ENCODE data around the gene PCDHA9.
"Not testable (repeated sequence)": the region's sequence is repeated elsewhere in the genome, so short reads cannot be mapped to it uniquely, and the experiment has no call there.

PCDHA9 gene, protein sequence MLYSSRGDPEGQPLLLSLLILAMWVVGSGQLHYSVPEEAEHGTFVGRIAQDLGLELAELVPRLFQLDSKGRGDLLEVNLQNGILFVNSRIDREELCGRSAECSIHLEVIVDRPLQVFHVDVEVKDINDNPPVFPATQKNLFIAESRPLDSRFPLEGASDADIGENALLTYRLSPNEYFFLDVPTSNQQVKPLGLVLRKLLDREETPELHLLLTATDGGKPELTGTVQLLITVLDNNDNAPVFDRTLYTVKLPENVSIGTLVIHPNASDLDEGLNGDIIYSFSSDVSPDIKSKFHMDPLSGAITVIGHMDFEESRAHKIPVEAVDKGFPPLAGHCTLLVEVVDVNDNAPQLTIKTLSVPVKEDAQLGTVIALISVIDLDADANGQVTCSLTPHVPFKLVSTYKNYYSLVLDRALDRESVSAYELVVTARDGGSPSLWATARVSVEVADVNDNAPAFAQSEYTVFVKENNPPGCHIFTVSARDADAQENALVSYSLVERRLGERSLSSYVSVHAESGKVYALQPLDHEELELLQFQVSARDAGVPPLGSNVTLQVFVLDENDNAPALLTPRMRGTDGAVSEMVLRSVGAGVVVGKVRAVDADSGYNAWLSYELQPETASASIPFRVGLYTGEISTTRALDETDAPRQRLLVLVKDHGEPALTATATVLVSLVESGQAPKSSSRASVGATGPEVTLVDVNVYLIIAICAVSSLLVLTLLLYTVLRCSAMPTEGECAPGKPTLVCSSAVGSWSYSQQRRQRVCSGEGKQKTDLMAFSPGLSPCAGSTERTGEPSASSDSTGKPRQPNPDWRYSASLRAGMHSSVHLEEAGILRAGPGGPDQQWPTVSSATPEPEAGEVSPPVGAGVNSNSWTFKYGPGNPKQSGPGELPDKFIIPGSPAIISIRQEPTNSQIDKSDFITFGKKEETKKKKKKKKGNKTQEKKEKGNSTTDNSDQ

DNA sequence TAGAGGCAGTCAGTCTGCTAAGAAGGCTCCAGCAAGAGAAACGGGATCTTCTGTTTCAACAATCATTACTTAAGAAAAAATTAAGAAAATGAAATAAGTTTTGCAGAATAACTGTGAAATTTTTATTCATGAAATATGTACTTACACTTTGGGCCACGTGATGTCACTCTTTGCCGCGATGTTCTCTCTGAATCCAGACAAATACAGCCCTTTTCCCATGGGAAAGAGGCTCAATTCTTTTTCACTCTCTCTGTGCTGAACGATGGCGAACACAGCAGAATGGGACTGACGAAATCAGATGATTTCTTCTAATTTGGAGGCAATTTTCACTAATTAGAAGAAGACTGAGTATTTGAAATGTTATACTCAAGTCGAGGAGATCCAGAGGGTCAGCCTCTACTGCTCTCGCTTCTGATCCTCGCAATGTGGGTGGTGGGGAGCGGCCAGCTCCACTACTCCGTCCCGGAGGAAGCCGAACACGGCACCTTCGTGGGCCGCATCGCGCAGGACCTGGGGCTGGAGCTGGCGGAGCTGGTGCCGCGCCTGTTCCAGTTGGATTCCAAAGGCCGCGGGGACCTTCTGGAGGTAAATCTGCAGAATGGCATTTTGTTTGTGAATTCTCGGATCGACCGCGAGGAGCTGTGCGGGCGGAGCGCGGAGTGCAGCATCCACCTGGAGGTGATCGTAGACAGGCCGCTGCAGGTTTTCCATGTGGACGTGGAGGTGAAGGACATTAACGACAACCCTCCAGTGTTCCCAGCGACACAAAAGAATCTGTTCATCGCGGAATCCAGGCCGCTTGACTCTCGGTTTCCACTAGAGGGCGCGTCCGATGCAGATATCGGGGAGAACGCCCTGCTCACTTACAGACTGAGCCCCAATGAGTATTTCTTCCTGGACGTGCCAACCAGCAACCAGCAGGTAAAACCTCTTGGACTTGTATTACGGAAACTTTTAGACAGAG, at the start of gene PCDHA9:
TSS of gene PCDHA9 (plus strand) at position 244 of the 964 bp plus-strand sequence. CDS start at position 358, 114 bp downstream.
- DNase-seq (ENCODE audit: low read depth in 3 of 3, low spot score in 1 of 3): not testable (repeated sequence)

DNA sequence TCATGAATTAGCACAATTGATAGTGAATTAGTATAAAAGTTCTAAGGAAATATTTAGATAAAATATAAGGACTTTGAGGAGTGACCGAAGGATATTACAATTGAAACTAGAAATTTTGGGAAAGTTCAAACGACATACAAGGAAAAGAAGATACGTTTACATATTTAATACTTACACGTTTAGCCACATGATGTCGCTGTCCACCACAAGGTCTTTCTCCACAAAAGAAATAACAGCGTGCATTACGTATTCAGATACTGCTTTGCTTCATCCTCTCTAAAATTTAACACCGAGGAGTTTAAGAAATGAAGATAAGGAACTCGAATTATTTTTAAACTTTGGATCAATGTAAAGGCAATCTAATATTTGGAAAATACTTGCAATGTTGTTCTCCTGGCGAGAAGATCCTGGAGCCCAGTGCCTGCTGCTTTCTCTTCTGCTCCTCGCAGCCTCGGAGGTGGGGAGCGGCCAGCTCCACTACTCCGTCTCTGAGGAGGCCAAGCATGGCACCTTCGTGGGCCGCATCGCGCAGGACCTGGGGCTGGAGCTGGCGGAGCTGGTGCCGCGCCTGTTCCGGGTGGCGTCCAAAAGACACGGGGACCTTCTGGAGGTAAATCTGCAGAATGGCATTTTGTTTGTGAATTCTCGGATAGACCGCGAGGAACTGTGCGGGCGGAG, 47.2 kb upstream of the PCDHA9 start, which contains the start of gene PCDHA3:
TSS of gene PCDHA3 (plus strand) at position 242 of the 678 bp plus-strand sequence.
- no peak for DNase-seq (ENCODE audit: low read depth in 3 of 3, low spot score in 1 of 3)

DNA sequence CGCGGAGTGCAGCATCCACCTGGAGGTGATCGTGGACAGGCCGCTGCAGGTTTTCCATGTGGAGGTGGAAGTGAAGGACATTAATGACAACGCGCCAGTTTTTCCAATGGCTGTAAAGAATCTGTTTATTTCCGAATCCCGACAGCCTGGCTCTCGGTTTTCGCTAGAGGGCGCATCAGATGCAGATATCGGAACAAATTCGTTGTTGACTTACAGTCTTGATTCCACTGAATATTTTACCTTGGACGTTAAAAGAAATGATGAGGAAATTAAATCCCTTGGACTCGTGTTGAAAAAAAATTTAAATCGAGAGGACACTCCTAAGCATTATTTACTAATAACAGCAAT, 46.7 kb upstream of the PCDHA9 start:
- no peak for DNase-seq (ENCODE audit: low read depth in 3 of 3, low spot score in 1 of 3)

DNA sequence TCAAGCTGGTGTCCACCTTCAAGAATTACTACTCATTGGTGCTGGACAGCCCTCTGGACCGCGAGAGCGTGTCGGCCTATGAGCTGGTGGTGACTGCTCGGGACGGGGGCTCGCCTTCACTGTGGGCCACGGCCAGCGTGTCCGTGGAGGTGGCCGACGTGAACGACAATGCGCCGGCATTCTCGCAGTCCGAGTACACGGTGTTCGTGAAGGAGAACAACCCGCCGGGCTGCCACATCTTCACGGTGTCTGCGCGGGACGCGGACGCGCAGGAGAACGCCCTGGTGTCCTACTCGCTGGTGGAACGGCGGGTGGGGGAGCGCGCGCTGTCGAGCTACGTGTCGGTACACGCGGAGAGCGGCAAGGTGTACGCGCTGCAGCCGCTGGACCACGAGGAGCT, 45.8 kb upstream of the PCDHA9 start:
- not testable (repeated sequence) for DNase-seq (ENCODE audit: low read depth in 3 of 3, low spot score in 1 of 3)

DNA sequence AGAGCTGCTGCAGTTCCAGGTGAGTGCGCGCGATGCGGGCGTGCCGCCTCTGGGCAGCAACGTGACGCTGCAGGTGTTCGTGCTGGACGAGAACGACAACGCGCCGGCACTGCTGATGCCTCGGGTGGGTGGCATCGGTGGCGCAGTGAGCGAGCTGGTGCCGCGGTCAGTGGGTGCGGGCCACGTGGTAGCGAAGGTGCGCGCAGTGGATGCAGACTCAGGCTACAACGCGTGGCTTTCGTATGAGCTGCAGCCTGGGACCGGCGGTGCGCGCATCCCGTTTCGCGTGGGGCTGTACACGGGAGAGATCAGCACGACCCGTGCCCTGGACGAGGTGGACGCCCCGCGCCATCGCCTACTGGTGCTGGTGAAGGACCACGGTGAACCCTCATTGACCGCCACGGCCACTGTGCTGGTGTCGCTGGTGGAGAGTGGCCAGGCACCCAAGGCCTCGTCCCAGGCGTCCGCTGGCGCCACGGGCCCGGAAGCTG, 45.4 kb upstream of the PCDHA9 start:
- DNase-seq (ENCODE audit: low read depth in 3 of 3, low spot score in 1 of 3): no peak

DNA sequence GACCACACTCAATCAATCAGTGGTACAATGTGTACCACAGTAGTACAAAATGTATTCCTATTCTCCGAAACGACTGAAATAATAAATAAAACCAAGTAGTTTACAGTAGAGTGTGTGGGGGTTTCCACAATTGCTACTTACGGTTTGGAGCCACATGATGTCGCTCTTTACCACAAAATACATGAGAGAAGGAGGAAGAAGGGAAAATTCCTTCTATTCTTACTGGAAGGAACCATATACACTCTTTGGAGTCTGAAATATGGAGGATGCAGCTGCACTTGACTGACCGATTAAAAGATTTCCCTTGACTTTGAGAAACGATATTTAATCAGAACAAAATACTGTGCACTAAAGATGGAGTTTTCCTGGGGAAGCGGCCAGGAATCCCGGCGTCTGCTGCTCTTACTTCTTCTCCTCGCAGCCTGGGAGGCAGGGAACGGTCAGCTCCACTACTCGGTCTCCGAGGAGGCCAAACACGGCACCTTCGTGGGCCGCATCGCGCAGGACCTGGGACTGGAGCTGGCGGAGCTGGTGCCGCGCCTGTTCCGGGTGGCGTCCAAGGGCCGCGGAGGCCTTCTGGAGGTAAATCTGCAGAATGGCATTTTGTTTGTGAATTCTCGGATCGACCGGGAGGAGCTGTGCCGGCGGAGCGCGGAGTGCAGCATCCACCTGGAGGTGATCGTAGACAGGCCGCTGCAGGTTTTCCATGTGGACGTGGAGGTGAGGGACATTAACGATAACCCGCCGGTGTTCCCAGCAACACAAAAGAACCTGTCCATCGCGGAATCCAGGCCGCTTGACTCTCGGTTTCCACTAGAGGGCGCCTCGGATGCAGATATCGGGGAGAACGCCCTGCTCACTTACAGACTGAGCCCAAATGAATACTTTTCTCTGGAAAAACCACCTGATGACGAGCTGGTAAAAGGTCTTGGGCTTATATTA, 41.1 kb upstream of the PCDHA9 start, which contains the start of gene PCDHA4:
TSS of gene PCDHA4 (plus strand) at position 235 of the 942 bp plus-strand sequence.
- no peak for DNase-seq (ENCODE audit: low read depth in 3 of 3, low spot score in 1 of 3)

DNA sequence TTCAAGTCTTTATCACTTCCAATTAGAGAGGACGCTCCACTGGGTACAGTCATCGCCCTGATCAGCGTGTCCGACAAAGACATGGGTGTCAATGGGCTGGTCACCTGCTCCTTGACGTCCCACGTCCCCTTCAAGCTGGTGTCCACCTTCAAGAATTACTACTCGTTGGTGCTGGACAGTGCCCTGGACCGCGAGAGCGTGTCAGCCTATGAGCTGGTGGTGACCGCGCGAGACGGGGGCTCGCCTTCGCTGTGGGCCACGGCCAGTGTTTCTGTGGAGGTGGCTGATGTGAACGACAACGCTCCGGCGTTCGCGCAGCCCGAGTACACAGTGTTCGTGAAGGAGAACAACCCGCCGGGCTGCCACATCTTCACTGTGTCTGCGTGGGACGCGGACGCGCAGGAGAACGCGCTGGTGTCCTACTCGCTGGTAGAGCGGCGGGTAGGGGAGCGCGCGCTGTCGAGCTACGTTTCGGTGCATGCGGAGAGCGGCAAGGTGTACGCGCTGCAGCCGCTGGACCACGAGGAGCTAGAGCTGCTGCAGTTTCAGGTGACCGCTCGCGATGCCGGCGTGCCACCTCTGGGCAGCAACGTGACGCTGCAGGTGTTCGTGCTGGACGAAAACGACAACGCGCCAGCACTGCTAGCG, 39.8 kb upstream of the PCDHA9 start:
- not testable (repeated sequence) for DNase-seq (ENCODE audit: low read depth in 3 of 3, low spot score in 1 of 3)

DNA sequence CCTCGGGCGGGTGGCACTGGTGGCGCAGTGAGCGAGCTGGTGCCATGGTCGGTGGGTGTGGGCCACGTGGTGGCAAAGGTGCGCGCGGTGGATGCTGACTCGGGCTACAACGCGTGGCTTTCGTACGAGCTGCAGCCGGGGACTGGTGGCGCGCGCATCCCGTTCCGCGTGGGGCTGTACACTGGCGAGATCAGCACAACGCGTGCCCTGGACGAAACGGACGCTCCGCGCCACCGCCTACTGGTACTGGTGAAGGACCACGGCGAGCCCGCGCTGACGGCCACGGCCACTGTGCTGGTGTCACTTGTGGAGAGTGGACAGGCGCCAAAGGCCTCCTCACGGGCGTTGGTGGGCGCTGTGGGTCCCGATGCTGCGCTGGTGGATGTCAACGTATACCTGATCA, 39.3 kb upstream of the PCDHA9 start:
- DNase-seq (ENCODE audit: low read depth in 3 of 3, low spot score in 1 of 3): no peak

DNA sequence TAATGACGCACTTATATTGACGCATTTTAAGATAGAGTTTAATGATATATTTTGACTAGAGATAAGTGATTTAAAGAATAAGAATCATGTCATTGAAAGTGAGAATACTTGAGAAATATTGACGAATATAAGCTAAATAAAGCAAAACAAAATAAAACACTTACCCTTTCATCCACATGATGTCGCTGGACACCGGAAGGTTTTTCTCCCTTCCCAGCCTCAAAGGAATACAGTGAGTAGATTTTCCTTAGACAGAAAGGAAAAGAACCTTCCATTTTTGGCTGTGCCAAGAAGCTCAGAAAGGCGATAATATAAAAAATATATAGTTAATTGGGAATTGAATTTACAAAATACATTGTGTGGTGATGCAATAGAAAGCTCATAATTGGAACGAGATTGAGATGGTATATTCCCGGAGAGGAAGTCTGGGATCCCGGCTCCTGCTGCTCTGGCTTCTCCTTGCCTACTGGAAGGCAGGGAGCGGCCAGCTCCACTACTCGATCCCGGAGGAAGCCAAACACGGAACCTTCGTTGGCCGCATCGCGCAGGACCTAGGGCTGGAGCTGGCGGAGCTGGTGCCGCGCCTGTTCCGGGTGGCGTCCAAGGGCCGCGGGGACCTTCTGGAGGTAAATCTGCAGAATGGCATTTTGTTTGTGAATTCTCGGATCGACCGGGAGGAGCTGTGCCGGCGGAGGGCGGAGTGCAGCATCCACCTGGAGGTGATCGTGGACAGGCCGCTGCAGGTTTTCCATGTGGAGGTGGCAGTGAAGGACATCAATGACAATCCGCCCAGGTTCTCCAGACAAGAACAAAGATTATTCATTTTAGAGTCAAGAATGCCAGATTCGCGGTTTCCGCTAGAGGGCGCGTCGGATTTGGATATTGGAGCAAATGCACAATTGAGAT, 26.6 kb upstream of the PCDHA9 start, which contains the start of gene PCDHA5:
TSS of gene PCDHA5 (plus strand) at position 239 of the 906 bp plus-strand sequence.
- no peak for DNase-seq (ENCODE audit: low read depth in 3 of 3, low spot score in 1 of 3)

DNA sequence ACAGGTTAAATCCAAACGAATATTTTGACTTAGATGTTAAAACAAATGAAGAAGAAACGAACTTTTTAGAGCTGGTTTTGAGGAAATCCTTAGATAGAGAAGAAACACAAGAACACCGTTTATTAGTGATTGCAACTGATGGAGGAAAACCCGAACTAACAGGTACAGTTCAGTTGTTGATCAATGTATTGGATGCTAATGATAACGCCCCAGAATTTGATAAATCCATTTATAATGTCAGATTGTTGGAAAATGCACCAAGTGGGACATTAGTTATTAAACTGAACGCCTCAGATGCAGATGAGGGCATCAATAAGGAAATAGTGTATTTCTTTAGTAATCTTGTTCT, 25.9 kb upstream of the PCDHA9 start:
- DNase-seq (ENCODE audit: low read depth in 3 of 3, low spot score in 1 of 3): no peak

DNA sequence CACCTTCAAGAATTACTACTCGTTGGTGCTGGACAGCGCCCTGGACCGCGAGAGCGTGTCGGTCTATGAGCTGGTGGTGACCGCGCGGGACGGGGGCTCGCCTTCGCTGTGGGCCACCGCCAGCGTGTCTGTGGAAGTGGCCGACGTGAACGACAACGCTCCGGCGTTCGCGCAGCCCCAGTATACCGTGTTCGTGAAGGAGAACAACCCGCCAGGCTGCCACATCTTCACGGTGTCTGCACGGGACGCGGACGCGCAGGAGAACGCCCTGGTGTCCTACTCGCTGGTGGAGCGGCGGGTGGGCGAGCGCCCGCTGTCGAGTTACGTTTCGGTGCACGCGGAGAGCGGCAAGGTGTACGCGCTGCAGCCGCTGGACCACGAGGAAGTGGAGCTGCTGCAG, 25.2 kb upstream of the PCDHA9 start:
- DNase-seq (ENCODE audit: low read depth in 3 of 3, low spot score in 1 of 3): not testable (repeated sequence)

DNA sequence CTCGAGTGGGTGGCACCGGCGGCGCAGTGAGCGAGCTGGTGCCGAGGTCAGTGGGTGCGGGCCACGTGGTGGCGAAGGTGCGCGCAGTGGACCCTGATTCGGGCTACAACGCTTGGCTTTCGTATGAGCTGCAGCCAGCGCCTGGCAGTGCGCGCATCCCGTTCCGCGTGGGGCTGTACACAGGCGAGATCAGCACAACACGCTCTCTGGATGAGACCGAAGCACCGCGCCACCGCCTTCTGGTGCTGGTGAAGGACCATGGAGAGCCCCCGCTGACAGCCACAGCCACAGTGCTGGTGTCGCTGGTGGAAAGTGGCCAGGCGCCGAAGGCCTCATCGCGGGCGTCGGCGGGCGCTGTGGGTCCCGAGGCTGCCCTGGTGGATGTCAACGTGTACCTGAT, 24.7 kb upstream of the PCDHA9 start:
- DNase-seq (ENCODE audit: low read depth in 3 of 3, low spot score in 1 of 3): no peak

DNA sequence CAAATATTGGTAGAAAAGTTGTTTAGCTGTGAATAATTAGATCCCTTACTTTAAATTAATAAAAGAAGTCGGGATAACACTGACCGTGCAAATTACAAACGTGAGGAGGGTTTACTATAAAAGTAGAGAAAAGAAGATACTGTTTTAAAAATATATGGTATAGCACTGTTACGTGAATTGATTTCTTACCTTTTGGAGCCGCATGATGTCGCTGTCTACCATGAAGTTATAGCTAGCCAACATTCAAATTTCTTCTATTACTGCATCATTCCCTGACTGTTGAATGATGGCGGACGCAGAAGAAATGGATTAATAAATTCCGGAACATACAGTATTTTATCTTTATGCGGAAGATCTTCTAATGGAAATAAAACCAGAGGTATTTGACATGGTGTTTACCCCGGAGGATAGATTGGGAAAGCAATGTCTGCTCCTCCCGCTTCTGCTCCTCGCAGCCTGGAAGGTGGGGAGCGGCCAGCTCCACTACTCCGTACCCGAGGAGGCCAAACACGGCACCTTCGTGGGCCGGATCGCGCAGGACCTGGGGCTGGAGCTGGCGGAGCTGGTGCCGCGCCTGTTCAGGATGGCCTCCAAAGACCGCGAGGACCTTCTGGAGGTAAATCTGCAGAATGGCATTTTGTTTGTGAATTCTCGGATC, 20.3 kb upstream of the PCDHA9 start, which contains the start of gene PCDHA6:
TSS of gene PCDHA6 (plus strand) at position 257 of the 658 bp plus-strand sequence. CDS start at position 389, 132 bp downstream.
- DNase-seq (ENCODE audit: low read depth in 3 of 3, low spot score in 1 of 3): no peak

DNA sequence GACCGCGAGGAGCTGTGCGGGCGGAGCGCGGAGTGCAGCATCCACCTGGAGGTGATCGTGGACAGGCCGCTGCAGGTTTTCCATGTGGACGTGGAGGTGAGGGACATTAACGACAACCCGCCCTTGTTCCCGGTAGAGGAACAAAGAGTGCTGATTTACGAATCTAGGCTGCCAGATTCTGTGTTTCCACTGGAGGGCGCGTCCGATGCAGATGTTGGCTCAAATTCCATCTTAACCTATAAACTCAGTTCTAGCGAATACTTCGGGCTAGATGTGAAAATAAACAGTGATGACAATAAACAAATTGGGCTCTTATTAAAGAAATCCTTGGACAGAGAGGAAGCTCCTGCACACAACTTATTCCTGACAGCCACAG, 19.8 kb upstream of the PCDHA9 start:
- DNase-seq (ENCODE audit: low read depth in 3 of 3, low spot score in 1 of 3): no peak

DNA sequence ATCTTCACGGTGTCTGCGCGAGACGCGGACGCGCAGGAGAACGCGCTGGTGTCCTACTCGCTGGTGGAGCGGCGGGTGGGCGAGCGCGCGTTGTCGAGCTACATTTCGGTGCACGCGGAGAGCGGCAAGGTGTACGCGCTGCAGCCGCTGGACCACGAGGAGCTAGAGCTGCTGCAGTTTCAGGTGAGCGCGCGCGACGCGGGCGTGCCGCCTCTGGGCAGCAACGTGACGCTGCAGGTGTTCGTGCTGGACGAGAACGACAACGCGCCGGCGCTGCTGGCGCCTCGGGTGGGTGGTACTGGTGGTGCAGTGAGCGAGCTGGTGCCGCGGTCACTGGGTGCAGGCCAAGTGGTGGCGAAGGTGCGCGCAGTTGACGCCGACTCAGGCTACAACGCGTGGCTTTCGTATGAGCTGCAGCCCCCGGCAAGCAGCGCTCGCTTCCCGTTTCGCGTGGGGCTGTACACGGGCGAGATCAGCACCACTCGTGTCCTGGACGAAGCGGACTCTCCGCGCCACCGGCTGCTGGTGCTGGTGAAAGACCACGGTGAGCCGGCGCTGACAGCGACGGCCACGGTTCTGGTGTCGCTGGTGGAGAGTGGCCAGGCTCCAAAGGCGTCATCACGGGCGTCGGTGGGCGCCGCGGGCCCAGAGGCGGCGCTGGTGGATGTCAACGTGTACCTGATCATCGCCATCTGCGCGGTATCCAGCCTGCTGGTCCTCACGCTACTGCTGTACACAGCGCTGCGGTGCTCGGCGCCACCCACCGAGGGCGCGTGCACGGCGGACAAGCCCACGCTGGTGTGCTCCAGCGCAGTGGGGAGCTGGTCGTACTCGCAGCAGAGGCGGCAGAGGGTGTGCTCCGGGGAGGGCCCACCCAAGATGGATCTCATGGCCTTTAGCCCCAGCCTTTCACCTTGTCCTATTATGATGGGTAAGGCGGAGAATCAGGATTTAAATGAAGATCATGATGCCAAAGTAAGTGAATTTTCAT, 18.4 kb upstream of the PCDHA9 start:
- not testable (repeated sequence) for DNase-seq (ENCODE audit: low read depth in 3 of 3, low spot score in 1 of 3)
